OCI-LY1 (cell line): Measurements from ENCODE around the gene SAT1.

Experiments used
- CTCF ChIP-seq: fragments of 200-600 bp; sonication (generic), shearing (Covaris generic); IDR thresholded peaks from 2 replicates; pipeline ENCODE4 v1.5.1; 2017; ENCODE audit warnings: mild to moderate bottlenecking, antibody characterized with exemption, low read length, moderate library complexity, mixed read lengths
- EZH2 ChIP-seq: fragments of 200-600 bp; sonication (generic), shearing (Covaris generic); IDR thresholded peaks from 2 replicates; pipeline ENCODE4 v1.8.0; 2017; ENCODE audit warnings: borderline replicate concordance, mixed run types, mild to moderate bottlenecking, antibody characterized with exemption, low read length, moderate library complexity, mixed read lengths

DNA sequence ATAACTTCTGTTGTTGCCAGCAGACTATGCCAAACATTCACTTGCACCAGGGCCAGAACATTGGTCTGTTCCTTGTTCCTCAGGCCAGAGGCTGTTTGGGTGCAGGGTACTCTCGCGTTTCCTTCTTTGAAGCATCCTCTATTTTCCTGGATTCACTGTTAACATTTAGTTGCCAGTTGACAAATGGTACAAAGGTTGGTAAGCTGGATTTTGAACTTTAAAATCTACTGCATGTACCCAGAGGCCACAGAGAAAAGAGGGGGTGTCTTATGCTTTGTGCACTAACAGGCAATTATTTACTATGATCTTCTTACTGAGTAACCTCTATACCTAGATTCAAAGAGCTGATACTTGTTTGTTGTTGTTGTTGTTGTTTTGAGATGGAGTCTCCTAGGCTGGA, 12.8 kb upstream of the SAT1 start:
- no peak for TF ChIP-seq CTCF
- TF ChIP-seq EZH2, result no peak
